Measurements from ENCODE around the gene EPS8L2. TPM values are rescaled to one million over a fixed set of nuclear protein-coding genes. Genes with fewer than 3 reads are reported as not detected.

EPS8L2 gene
- total RNA-seq, 1 experiment from 2014 or later: 92.8 TPM

- H3K56ac ChIP-seq (ENCODE audit: insufficient read length, low read depth, low read length): no peak overlapping the region
- H4K91ac ChIP-seq (ENCODE audit: insufficient read length, low read depth, low read length): no peak overlapping the region
- no peak overlapping the region for H4K8ac ChIP-seq (replicated peaks; ENCODE audit: insufficient read length, low read depth, low read length)
- H3K23me2 ChIP-seq (ENCODE audit: insufficient read length, low read depth, low read length, poor library complexity, severe bottlenecking): no peaks in the 10 kb centered on the region
- H2BK5ac ChIP-seq (ENCODE audit: insufficient read length, low read length): no peak overlapping the region
- no CpG with 5 or more reads among the region's 16 CpGs for WGBS (ENCODE audit: extremely low coverage, insufficient read length, low lambda C conversion rate)
- H3K79me1 ChIP-seq (ENCODE audit: insufficient read depth, low read depth, low read length, poor library complexity, severe bottlenecking): no peaks in the 10 kb centered on the region
- H4K5ac ChIP-seq (ENCODE audit: insufficient read length, low read depth, low read length): no peak overlapping the region
- no peaks in the 10 kb centered on the region for H3K79me2 ChIP-seq (ENCODE audit: insufficient read depth, low read length)
- no peak overlapping the region for H2BK120ac ChIP-seq (ENCODE audit: low read depth, low read length, poor library complexity, severe bottlenecking)
- no peak overlapping the region for H2BK15ac ChIP-seq (ENCODE audit: low read depth, low read length)
- no peak overlapping the region for H2BK12ac ChIP-seq (ENCODE audit: insufficient read length, low read depth, low read length)
- H3K27ac ChIP-seq (ENCODE audit: insufficient read length, low read depth, low read length): no peak overlapping the region
- H2AK5ac ChIP-seq (ENCODE audit: insufficient read length, low read length): no peak overlapping the region
- H3K27me3 Mint-ChIP-seq (ENCODE audit: low read depth): no peaks in the 10 kb centered on the region
- H3K4ac ChIP-seq (ENCODE audit: low read depth, low read length): no peak overlapping the region
- no peak overlapping the region for H2BK20ac ChIP-seq (ENCODE audit: low read depth, low read length, poor library complexity, severe bottlenecking)
- no peak for TF ChIP-seq CTCF (conservative IDR thresholded peaks at IDR 0.05)
- H3K4me2 ChIP-seq (ENCODE audit: insufficient read depth, insufficient read length, low read length): no peak overlapping the region
- no peak overlapping the region for H3K4me3 Mint-ChIP-seq
- no peak overlapping the region for H3K9ac ChIP-seq (ENCODE audit: extremely low read depth, insufficient read length, low read length)
- H3K18ac ChIP-seq (ENCODE audit: insufficient read length, low read depth, low read length): no peak overlapping the region
- no peaks in the 10 kb centered on the region for H3K27me3 ChIP-seq (ENCODE audit: insufficient read depth, low read length)
- peaks cover 5 to 50% (median 25%) of the 10 kb centered on the region in 3 experiments; a peak in 6 of 7 replicates for H3K36me3 Mint-ChIP-seq (ENCODE audit: insufficient read depth in 1 of 3, low read depth in 3 of 3)
- no peaks in the 10 kb centered on the region for H4K20me1 ChIP-seq (ENCODE audit: control insufficient read depth, insufficient read depth, insufficient read length)
- DNase-seq: no peak
- H2AFZ ChIP-seq (ENCODE audit: low read length): no peak overlapping the region
- H3K9me3 Mint-ChIP-seq: no peaks in the 10 kb centered on the region
- no peak overlapping the region for H3K23ac ChIP-seq (ENCODE audit: insufficient read length, low read depth, low read length)
- peak overlapping the region in 1 of 3 experiments; percentile 30; a peak in 1 of 7 replicates for H3K27ac Mint-ChIP-seq
- H3K14ac ChIP-seq (ENCODE audit: insufficient read depth, low read length): no peak overlapping the region
- no peaks in the 10 kb centered on the region for H3K4me1 ChIP-seq (ENCODE audit: insufficient read depth, low read length)
- H3K9me3 ChIP-seq (ENCODE audit: control insufficient read depth, low read depth, low read length): no peaks in the 10 kb centered on the region
- no peak overlapping the region for H3T11ph ChIP-seq (ENCODE audit: low read length)
- H3K4me1 Mint-ChIP-seq: 0 out of 4 replicates have a peak, but pooled peaks cover 0 to 3% of the 10 kb centered on the region in 2 experiments
Measured at GRCh38 chr11:659532-660085, 46.4 kb upstream of the EPS8L2 start.
